HepG2 (cell line): ENCODE data around the gene MT1F. TPM values are rescaled to one million over a fixed set of nuclear protein-coding genes. Genes with fewer than 3 reads are reported as not detected.

Experiments
- CEBPG ChIP-seq: IDR thresholded peaks from 2 replicates; pipeline ENCODE4 v1.6.1; 2016
- GLI4 ChIP-seq: sonication (generic); formaldehyde crosslinking; IDR thresholded peaks from 2 replicates; pipeline ENCODE4 v1.5.1; 2020; ENCODE audit warnings: missing genetic modification reagents, mild to moderate bottlenecking, moderate library complexity, borderline replicate concordance
- PLSCR1 ChIP-seq: sonication (generic); formaldehyde crosslinking; IDR thresholded peaks from 2 replicates; pipeline ENCODE4 v1.5.0; 2020; ENCODE audit warnings: missing genetic modification reagents, mild to moderate bottlenecking, borderline replicate concordance
- SETDB1 ChIP-seq: sonication (generic); formaldehyde crosslinking; IDR thresholded peaks from 2 replicates; pipeline ENCODE4 v1.5.1; 2020; ENCODE audit warnings: missing genetic modification reagents, mild to moderate bottlenecking, borderline replicate concordance
- TBL1XR1 ChIP-seq: fragments of 150-350 bp; IDR thresholded peaks from 2 replicates; pipeline ENCODE4 v1.6.1; 2014; ENCODE audit warnings: borderline replicate concordance, low read length; ENCODE audit not compliant: partially characterized antibody
- ZBTB1 ChIP-seq: sonication (generic); formaldehyde crosslinking; IDR thresholded peaks from 2 replicates; pipeline ENCODE4 v1.4.0; 2020; ENCODE audit warnings: missing genetic modification reagents, borderline replicate concordance
- ZNF275 ChIP-seq: sonication (generic); formaldehyde crosslinking; IDR thresholded peaks from 2 replicates; pipeline ENCODE4 v1.8.0; 2022; ENCODE audit warnings: missing genetic modification reagents, mild to moderate bottlenecking, inconsistent platforms, borderline replicate concordance
- ZNF343 ChIP-seq: sonication (generic); formaldehyde crosslinking; IDR thresholded peaks from 2 replicates; pipeline ENCODE4 v1.4.0; 2020; ENCODE audit warnings: mild to moderate bottlenecking, missing genetic modification reagents
- ZNF430 ChIP-seq: sonication (generic); formaldehyde crosslinking; IDR thresholded peaks from 2 replicates; pipeline ENCODE4 v1.9.0; 2021; ENCODE audit warnings: mild to moderate bottlenecking, missing genetic modification reagents
- ZNF501 ChIP-seq: sonication (generic); formaldehyde crosslinking; IDR thresholded peaks from 2 replicates; pipeline ENCODE4 v1.5.1; 2020; ENCODE audit warnings: mild to moderate bottlenecking, moderate library complexity, missing genetic modification reagents
- polyA plus RNA-seq, 8 experiments: library from polyadenylated mRNA; depleted of rRNA in 3 of 8; stranded (reverse) in 7 of 8; unstranded in 1 of 8; fragments of >200 nt; fragmentation: Illumina TruSeq in 4 of 8; extraction: Trizol in 4 of 8; gene quantifications; 2 replicates each; pipeline versions ENCODE4 v1.2.1 to v1.2.3, GENCODE V29; 2011 to 2016; ENCODE audit warnings: low read depth in 4 of 8, missing spikeins in 1 of 8, mixed read lengths in 1 of 8; ENCODE audit not compliant: insufficient read depth in 1 of 8
- total RNA-seq, 5 experiments: library from RNA; depleted of rRNA; stranded (reverse); fragments of >200 nt; fragmentation: Illumina TruSeq; extraction: Trizol; gene quantifications; 2 replicates each; pipeline ENCODE4 v1.2.3, GENCODE V29; 2016; ENCODE audit warnings: low read depth in 1 of 5
- TF ChIP-seq, protein P1 (sequence below): IDR thresholded peaks from 2 replicates; pipeline ENCODE4 v1.6.1; 2016; ENCODE audit warnings: low read depth, missing genetic modification reagents, missing compliant biosample characterization
- TF ChIP-seq, protein P2 (sequence below): fragments of 450-650 bp; IDR thresholded peaks from 2 replicates; pipeline ENCODE4 v1.6.1; 2017; ENCODE audit warnings: mild to moderate bottlenecking
- TF ChIP-seq, protein P3 (sequence below): sonication (generic); formaldehyde crosslinking; IDR thresholded peaks from 2 replicates; pipeline ENCODE4 v1.4.0; 2020; ENCODE audit warnings: mild to moderate bottlenecking, missing genetic modification reagents

MT1F gene
- total and polyA plus RNA-seq, 2 of the 13 experiments (the other 11 are each of a cell fraction or from before 2014, with no cell fraction given) = 1.9 to 169 TPM

GRCh38 chr16:56681939-56682702 is 24.4 kb downstream of the MT1F start, which contains the start of gene MT1X (continued):
- TF ChIP-seq, protein P1, sequence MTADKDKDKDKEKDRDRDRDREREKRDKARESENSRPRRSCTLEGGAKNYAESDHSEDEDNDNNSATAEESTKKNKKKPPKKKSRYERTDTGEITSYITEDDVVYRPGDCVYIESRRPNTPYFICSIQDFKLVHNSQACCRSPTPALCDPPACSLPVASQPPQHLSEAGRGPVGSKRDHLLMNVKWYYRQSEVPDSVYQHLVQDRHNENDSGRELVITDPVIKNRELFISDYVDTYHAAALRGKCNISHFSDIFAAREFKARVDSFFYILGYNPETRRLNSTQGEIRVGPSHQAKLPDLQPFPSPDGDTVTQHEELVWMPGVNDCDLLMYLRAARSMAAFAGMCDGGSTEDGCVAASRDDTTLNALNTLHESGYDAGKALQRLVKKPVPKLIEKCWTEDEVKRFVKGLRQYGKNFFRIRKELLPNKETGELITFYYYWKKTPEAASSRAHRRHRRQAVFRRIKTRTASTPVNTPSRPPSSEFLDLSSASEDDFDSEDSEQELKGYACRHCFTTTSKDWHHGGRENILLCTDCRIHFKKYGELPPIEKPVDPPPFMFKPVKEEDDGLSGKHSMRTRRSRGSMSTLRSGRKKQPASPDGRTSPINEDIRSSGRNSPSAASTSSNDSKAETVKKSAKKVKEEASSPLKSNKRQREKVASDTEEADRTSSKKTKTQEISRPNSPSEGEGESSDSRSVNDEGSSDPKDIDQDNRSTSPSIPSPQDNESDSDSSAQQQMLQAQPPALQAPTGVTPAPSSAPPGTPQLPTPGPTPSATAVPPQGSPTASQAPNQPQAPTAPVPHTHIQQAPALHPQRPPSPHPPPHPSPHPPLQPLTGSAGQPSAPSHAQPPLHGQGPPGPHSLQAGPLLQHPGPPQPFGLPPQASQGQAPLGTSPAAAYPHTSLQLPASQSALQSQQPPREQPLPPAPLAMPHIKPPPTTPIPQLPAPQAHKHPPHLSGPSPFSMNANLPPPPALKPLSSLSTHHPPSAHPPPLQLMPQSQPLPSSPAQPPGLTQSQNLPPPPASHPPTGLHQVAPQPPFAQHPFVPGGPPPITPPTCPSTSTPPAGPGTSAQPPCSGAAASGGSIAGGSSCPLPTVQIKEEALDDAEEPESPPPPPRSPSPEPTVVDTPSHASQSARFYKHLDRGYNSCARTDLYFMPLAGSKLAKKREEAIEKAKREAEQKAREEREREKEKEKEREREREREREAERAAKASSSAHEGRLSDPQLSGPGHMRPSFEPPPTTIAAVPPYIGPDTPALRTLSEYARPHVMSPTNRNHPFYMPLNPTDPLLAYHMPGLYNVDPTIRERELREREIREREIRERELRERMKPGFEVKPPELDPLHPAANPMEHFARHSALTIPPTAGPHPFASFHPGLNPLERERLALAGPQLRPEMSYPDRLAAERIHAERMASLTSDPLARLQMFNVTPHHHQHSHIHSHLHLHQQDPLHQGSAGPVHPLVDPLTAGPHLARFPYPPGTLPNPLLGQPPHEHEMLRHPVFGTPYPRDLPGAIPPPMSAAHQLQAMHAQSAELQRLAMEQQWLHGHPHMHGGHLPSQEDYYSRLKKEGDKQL (CRISPR knock-in tag) = no peak
- TF ChIP-seq ZNF501 (CRISPR knock-in tag) (no peak; the same call in none of the 2 replicates), PLSCR1 (no peak), ZBTB1 (CRISPR knock-in tag) (no peak), ZNF430 (CRISPR knock-in tag) (no peak), ZNF275 (CRISPR knock-in tag) (no peak), TBL1XR1 (no peak), GLI4 (CRISPR knock-in tag) (peak; percentile 44; the same call in 1 of the 2 replicates), SETDB1 (no peak), ZNF343 (CRISPR knock-in tag) (no peak), CEBPG (CRISPR knock-in tag) (0 out of 2 replicates have a peak, but pooled peaks have one; percentile 18)
- TF ChIP-seq, protein P2, sequence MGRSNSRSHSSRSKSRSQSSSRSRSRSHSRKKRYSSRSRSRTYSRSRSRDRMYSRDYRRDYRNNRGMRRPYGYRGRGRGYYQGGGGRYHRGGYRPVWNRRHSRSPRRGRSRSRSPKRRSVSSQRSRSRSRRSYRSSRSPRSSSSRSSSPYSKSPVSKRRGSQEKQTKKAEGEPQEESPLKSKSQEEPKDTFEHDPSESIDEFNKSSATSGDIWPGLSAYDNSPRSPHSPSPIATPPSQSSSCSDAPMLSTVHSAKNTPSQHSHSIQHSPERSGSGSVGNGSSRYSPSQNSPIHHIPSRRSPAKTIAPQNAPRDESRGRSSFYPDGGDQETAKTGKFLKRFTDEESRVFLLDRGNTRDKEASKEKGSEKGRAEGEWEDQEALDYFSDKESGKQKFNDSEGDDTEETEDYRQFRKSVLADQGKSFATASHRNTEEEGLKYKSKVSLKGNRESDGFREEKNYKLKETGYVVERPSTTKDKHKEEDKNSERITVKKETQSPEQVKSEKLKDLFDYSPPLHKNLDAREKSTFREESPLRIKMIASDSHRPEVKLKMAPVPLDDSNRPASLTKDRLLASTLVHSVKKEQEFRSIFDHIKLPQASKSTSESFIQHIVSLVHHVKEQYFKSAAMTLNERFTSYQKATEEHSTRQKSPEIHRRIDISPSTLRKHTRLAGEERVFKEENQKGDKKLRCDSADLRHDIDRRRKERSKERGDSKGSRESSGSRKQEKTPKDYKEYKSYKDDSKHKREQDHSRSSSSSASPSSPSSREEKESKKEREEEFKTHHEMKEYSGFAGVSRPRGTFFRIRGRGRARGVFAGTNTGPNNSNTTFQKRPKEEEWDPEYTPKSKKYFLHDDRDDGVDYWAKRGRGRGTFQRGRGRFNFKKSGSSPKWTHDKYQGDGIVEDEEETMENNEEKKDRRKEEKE = no peak
- TF ChIP-seq, protein P3, sequence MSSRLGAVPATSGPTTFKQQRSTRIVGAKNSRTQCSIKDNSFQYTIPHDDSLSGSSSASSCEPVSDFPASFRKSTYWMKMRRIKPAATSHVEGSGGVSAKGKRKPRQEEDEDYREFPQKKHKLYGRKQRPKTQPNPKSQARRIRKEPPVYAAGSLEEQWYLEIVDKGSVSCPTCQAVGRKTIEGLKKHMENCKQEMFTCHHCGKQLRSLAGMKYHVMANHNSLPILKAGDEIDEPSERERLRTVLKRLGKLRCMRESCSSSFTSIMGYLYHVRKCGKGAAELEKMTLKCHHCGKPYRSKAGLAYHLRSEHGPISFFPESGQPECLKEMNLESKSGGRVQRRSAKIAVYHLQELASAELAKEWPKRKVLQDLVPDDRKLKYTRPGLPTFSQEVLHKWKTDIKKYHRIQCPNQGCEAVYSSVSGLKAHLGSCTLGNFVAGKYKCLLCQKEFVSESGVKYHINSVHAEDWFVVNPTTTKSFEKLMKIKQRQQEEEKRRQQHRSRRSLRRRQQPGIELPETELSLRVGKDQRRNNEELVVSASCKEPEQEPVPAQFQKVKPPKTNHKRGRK = no peak; the same call in 1 of the 2 replicates
